PC-9 (cell line): ENCODE results near the gene TBC1D13. TPM values are rescaled to one million over a fixed set of nuclear protein-coding genes. Genes with fewer than 3 reads are reported as not detected.
"Not testable (repeated sequence)": the region's sequence is repeated elsewhere in the genome, so short reads cannot be mapped to it uniquely, and the experiment has no call there.

Source experiments
- BruUV-seq: library from RNA; stranded (reverse); fragments of 400-500 nt; replicated peaks from 2 replicates; lab custom pipeline; 2021; lab: Mats Ljungman, UMichigan
- CTCF ChIA-PET: fragments of 300-600 bp; sonication (Branson Sonifier 250); formaldehyde crosslinking; loops from one replicate; lab custom pipeline; 2022; ENCODE audit warnings: antibody characterized with exemption; lab: Charles Lee
- POLR2A ChIA-PET: fragments of 300-600 bp; sonication (Branson Sonifier 250); formaldehyde crosslinking; loops from one replicate; lab custom pipeline; 2022; ENCODE audit warnings: antibody characterized with exemption; ENCODE audit not compliant: unreplicated experiment; lab: Charles Lee
- DNase-seq, 2 experiments: peaks; one replicate each; pipeline versions ENCODE4 v3.0.0 to v3.0.0-alpha.2; 2015 to 2022; ENCODE audit warnings: mixed read lengths in 1 of 2
- H2AFZ ChIP-seq: fragments of 200-600 bp; sonication (generic); 2 replicates; pipeline ENCODE4 v1.8.1; 2017; ENCODE audit warnings: antibody characterized with exemption
- H3F3A ChIP-seq: fragments of 200-600 bp; sonication (generic); 2 replicates; pipeline ENCODE4 v1.8.1; 2017; ENCODE audit warnings: antibody characterized with exemption, mild to moderate bottlenecking, low read depth; ENCODE audit not compliant: insufficient read depth
- H3K27ac ChIP-seq: fragments of 200-600 bp; sonication (generic); 2 replicates; pipeline ENCODE4 v1.6.1; 2016; ENCODE audit warnings: mixed run types
- H3K27me3 ChIP-seq: fragments of 200-600 bp; sonication (generic); 2 replicates; pipeline ENCODE4 v1.6.1; 2016; ENCODE audit warnings: low read depth, mixed run types; ENCODE audit not compliant: insufficient read depth
- H3K36me3 ChIP-seq: fragments of 200-600 bp; sonication (generic); 2 replicates; pipeline ENCODE4 v1.6.1; 2016; ENCODE audit warnings: low read depth, mixed run types
- H3K4me1 ChIP-seq: fragments of 200-600 bp; sonication (generic); replicated peaks from 2 replicates; pipeline ENCODE4 v1.6.1; 2016; ENCODE audit warnings: mixed run types; ENCODE audit not compliant: insufficient read depth
- H3K4me2 ChIP-seq: fragments of 200-600 bp; sonication (generic); 2 replicates; pipeline ENCODE4 v1.6.1; 2017; ENCODE audit warnings: mixed run types
- H3K4me3 ChIP-seq: fragments of 200-600 bp; sonication (generic); 2 replicates; pipeline ENCODE4 v1.6.1; 2016; ENCODE audit warnings: mixed run types
- H3K79me2 ChIP-seq: fragments of 200-600 bp; sonication (generic); 2 replicates; pipeline ENCODE4 v1.6.1; 2017; ENCODE audit warnings: low read depth, mixed run types
- H3K9me2 ChIP-seq: fragments of 200-600 bp; sonication (generic); 2 replicates; pipeline ENCODE4 v1.8.1; 2017; ENCODE audit warnings: mild to moderate bottlenecking; ENCODE audit not compliant: insufficient read depth
- H3K9me3 ChIP-seq: fragments of 200-600 bp; sonication (generic); 2 replicates; pipeline ENCODE4 v1.8.1; 2016; ENCODE audit warnings: low read depth; ENCODE audit not compliant: insufficient read depth
- H4K20me1 ChIP-seq: fragments of 200-600 bp; sonication (generic); 2 replicates; pipeline ENCODE4 v1.8.1; 2017; ENCODE audit not compliant: insufficient read depth
- EZH2 ChIP-seq: fragments of 200-600 bp; sonication (generic); IDR thresholded peaks from 2 replicates; pipeline ENCODE4 v1.8.0; 2017; ENCODE audit warnings: antibody characterized with exemption, low read depth
- intact Hi-C: fragments of 100-400 bp; cut with micrococcal nuclease; formaldehyde crosslinking; loops from one replicate; pipeline ENCODE4 v1.10.0; 2022; ENCODE audit not compliant: unreplicated experiment
- total RNA-seq: library from RNA; stranded (reverse); gene quantifications from 2 replicates; pipeline ENCODE4 v1.2.3, GENCODE V29; 2021
- TF ChIP-seq, protein P1 (sequence below): fragments of 200-600 bp; sonication (generic); conservative IDR thresholded peaks from 2 replicates; pipeline ENCODE4 v1.6.1; 2017; ENCODE audit warnings: mixed run types, antibody characterized with exemption, mild to moderate bottlenecking, moderate library complexity

The TBC1D13 gene
- total RNA-seq, 1 experiment from 2014 or later, result 41.9 TPM

- no peaks in the 10 kb centered on the region for H3K9me3 ChIP-seq
- no peaks in the 10 kb centered on the region for H3K4me1 ChIP-seq
- no peaks in the 10 kb centered on the region for H3K27me3 ChIP-seq
- POLR2A ChIA-PET, result interaction anchor here (0.6 kb wide), 1 partner anchor 9 kb away, joined by 11 read pairs; the partner anchor contains the start of gene SPOUT1
- intact Hi-C loops, result no loop called here
- no peaks in the 10 kb centered on the region for H3K36me3 ChIP-seq
- CTCF ChIA-PET, result no interaction called here
- no peaks in the 10 kb centered on the region for H4K20me1 ChIP-seq
- no peaks in the 10 kb centered on the region for H3K9me2 ChIP-seq
- H2AFZ ChIP-seq, result no peak overlapping the region
- no peaks in the 10 kb centered on the region for H3K79me2 ChIP-seq
- H3K27ac ChIP-seq, result no peak overlapping the region
- DNase-seq, result no peak
- H3F3A ChIP-seq, result 0 out of 2 replicates have a peak, but pooled peaks cover 5% of the 10 kb centered on the region
- no peak overlapping the region for H3K4me2 ChIP-seq
- no peak for TF ChIP-seq EZH2
- TF ChIP-seq, protein P1, sequence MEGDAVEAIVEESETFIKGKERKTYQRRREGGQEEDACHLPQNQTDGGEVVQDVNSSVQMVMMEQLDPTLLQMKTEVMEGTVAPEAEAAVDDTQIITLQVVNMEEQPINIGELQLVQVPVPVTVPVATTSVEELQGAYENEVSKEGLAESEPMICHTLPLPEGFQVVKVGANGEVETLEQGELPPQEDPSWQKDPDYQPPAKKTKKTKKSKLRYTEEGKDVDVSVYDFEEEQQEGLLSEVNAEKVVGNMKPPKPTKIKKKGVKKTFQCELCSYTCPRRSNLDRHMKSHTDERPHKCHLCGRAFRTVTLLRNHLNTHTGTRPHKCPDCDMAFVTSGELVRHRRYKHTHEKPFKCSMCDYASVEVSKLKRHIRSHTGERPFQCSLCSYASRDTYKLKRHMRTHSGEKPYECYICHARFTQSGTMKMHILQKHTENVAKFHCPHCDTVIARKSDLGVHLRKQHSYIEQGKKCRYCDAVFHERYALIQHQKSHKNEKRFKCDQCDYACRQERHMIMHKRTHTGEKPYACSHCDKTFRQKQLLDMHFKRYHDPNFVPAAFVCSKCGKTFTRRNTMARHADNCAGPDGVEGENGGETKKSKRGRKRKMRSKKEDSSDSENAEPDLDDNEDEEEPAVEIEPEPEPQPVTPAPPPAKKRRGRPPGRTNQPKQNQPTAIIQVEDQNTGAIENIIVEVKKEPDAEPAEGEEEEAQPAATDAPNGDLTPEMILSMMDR, result no peak
- BruUV-seq, result no TSS peak
- H3K4me3 ChIP-seq, result no peak overlapping the region
These were observed 51.3 kb downstream of the TBC1D13 start for GRCh38 chr9:128838338-128838737.

DNA sequence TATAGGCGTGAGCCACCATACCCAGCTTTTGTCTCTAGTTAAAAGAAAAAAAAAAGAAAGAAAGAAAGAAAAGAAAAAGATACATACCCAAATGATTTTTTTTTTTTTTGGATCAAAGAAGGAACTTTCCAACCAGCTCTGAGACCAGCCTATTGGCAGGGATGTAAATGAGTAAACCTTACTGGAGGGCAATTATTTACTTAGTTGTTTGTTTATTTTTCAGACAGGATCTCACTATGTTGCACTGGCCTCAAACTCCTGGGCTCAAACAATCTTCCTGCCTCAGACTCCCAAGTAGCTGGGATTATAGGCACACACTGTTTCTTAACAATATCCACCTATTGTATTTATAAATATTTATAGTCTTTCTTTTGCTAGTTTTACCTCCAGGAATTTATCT lies 53.5 kb downstream of the TBC1D13 start:
- Histone ChIP-seq H3K36me3 (no peaks in the 10 kb centered on the region), H3K27me3 (no peaks in the 10 kb centered on the region), H3K4me1 (no peaks in the 10 kb centered on the region), H4K20me1 (no peaks in the 10 kb centered on the region), H3K79me2 (no peaks in the 10 kb centered on the region), H3K27ac (no peak overlapping the region), H3K4me3 (no peak overlapping the region), H3F3A (0 out of 2 replicates have a peak, but pooled peaks cover 5% of the 10 kb centered on the region), H2AFZ (no peak overlapping the region), H3K9me3 (no peaks in the 10 kb centered on the region), H3K4me2 (no peak overlapping the region), H3K9me2 (no peaks in the 10 kb centered on the region)
- CTCF ChIA-PET, result no interaction called here
- no peak for DNase-seq
- TF ChIP-seq, protein P1, result no peak
- no peak for TF ChIP-seq EZH2
- POLR2A ChIA-PET, result no interaction called here
- intact Hi-C loops, result no loop called here
- no TSS peak for BruUV-seq

DNA sequence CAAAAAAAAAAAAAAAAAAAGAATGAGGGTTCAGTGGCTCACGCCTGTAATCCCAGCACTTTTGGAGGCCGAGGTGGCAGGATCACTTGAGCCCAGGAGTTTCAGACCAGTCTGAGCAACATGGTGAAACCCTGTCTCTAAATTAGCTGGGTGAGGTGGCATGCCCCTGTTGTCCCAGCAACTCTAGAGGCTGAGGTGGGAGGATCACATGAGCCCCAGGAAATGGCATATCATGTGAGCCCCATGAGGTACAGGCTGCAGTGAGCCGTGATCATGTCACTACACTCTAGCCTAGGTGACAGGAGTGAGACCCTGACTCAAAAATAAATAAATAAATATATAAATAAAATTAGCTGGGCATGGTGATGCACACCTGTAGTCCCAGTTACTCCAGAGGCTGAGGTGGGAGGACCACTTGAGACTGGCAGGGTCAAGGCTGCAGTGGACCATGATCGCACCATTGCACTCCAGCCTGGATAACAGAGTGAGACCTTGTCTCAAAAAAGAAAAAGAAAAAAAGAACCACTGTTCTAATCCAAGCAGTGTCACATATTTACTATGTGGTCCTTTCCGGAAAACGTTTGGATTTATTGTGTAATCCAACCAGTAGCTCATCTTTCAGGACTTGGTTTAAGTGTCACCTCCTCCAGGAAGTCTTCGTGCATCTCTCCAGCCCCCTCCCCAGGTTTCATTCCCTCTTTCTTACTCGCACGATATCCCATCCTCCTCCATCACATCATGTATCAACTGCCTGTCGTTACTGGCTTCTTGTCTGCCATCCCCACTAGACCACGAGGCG lies 54.8 kb downstream of the TBC1D13 start:
- H3K9me3 ChIP-seq, result no peaks in the 10 kb centered on the region
- TF ChIP-seq, protein P1, result no peak
- TF ChIP-seq EZH2, result no peak
- no peaks in the 10 kb centered on the region for H4K20me1 ChIP-seq
- H3K27me3 ChIP-seq, result no peaks in the 10 kb centered on the region
- DNase-seq, result no peak
- H2AFZ ChIP-seq, result no peak overlapping the region
- ChIA-PET POLR2A (no interaction called here), CTCF (no interaction called here)
- intact Hi-C loops, result no loop called here
- 0 out of 2 replicates have a peak, but pooled peaks cover 5% of the 10 kb centered on the region for H3F3A ChIP-seq
- H3K4me3 ChIP-seq, result no peak overlapping the region
- H3K9me2 ChIP-seq, result no peaks in the 10 kb centered on the region
- H3K27ac ChIP-seq, result no peak overlapping the region
- no peaks in the 10 kb centered on the region for H3K79me2 ChIP-seq
- no TSS peak for BruUV-seq
- no peaks in the 10 kb centered on the region for H3K36me3 ChIP-seq
- no peaks in the 10 kb centered on the region for H3K4me1 ChIP-seq
- H3K4me2 ChIP-seq, result no peak overlapping the region

GRCh38 chr9:128843171-128843570 lies 56.1 kb downstream of the TBC1D13 start:
- H3K4me1 ChIP-seq, H3F3A ChIP-seq, H4K20me1 ChIP-seq, BruUV-seq, H3K4me2 ChIP-seq, intact Hi-C loops, H3K27ac ChIP-seq, H3K79me2 ChIP-seq, POLR2A ChIA-PET, H3K27me3 ChIP-seq, H3K36me3 ChIP-seq, H3K9me3 ChIP-seq, H3K9me2 ChIP-seq, DNase-seq, H3K4me3 ChIP-seq, CTCF ChIA-PET, H2AFZ ChIP-seq: not testable (repeated sequence)
